ENCODE measurements around the gene LCP2. TPM values are rescaled to one million over a fixed set of nuclear protein-coding genes. Genes with fewer than 3 reads are reported as not detected.
A peak's percentile ranks its signal among the peaks of the same experiment; 100 is the strongest.

LCP2 gene
- total and polyA plus RNA-seq, 10 of the 15 experiments (the other 5 are each of a cell fraction or from before 2014, with no cell fraction given): 8.0 to 50.5 (median 20.6) TPM

DNA sequence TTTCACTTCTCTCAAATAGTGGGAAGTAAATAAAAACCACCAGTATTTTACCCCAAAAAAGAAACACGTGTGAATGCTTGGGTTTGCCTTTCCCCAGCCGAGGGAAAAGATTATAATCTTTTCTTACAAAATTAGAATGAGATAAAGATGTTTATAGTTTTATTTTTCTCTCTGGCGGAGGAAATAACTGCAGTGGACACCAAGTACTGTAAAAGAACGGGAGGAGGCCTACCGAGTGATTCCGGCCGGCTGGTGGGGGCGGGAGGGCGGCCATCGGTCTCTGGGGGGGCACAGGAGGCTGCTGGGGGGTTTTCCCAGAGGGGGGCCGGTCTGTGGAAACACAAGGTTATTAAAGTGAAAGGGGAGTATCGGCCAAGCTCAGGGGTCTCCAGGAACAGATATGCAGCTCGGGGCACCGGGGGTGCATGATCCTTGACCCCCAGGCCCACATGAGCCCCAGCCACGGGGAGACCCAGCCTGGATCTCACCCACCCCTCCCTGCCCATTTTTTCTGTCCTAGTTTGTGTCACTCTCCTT, 29.4 kb downstream of the LCP2 start (continued):
- TF ChIP-seq, protein P1, sequence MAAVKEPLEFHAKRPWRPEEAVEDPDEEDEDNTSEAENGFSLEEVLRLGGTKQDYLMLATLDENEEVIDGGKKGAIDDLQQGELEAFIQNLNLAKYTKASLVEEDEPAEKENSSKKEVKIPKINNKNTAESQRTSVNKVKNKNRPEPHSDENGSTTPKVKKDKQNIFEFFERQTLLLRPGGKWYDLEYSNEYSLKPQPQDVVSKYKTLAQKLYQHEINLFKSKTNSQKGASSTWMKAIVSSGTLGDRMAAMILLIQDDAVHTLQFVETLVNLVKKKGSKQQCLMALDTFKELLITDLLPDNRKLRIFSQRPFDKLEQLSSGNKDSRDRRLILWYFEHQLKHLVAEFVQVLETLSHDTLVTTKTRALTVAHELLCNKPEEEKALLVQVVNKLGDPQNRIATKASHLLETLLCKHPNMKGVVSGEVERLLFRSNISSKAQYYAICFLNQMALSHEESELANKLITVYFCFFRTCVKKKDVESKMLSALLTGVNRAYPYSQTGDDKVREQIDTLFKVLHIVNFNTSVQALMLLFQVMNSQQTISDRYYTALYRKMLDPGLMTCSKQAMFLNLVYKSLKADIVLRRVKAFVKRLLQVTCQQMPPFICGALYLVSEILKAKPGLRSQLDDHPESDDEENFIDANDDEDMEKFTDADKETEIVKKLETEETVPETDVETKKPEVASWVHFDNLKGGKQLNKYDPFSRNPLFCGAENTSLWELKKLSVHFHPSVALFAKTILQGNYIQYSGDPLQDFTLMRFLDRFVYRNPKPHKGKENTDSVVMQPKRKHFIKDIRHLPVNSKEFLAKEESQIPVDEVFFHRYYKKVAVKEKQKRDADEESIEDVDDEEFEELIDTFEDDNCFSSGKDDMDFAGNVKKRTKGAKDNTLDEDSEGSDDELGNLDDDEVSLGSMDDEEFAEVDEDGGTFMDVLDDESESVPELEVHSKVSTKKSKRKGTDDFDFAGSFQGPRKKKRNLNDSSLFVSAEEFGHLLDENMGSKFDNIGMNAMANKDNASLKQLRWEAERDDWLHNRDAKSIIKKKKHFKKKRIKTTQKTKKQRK (IDR thresholded peaks at IDR 0.05; ENCODE audit: low read depth, low read length): no peak
- no peak for TF ChIP-seq ESRRA (IDR thresholded peaks at IDR 0.05; ENCODE audit: low read length)

DNA sequence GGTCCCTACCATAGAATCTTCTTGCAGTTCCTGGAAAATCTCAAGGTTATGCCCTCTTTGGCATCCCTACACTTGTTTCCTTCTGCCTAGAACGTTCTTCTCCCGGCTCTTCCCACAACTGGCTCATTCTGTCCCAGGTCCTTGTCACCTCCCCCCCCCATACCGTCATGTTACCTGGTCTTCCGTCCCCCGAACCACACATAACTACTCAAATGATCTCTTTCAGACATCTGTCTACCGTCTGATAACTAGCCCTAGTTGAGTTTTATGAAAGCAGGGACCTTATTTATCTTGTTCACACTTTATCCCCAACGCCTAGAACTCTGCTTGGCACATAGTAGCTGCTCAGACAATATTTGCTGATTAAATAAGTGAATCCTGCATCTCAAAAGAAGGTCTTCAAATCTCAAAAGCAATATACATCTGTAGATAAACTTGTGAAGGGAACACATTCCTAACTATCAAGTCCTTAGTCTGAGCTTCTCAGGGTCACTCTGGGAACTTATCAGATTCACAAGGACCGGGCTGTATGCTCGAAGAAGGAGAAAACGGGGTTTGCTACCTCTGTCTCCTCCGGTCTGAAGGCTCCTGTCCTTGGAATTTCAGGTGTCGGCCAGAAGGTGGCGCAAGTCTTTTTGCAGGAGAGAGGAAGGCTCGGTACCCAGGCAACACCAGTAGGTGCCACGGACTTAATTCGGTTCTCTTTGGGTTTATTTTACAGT, 30.0 kb downstream of the LCP2 start:
- no peak overlapping the region for H3K9ac ChIP-seq (ENCODE audit: control insufficient read depth, insufficient read depth, low read length)
- POLR2A ChIA-PET: interaction anchor here (1.3 to 3.9 kb wide), 8 partner anchors 12 to 71 kb away, joined by 3 to 19 read pairs (median 6); no protein-coding TSS in a partner anchor
- peaks cover 3 to 14% of the 10 kb centered on the region in 2 experiments; a peak in 3 of 4 replicates for H3K36me3 ChIP-seq (ENCODE audit: control insufficient read depth in 2 of 2, insufficient read depth in 2 of 2, low read length in 1 of 2)
- SMC1A ChIA-PET (ENCODE audit: uncharacterized antibody, unreplicated experiment): interaction anchor here (0.8 to 16.6 kb wide), 15 partner anchors 9 to 158 kb away, joined by 3 to 451 read pairs (median 11); partner anchors contain the start of genes KCNMB1 and LCP2
- H2AFZ ChIP-seq (ENCODE audit: control insufficient read depth, low read depth, low read length): no peak overlapping the region
- no TSS peak for BruUV-seq (replicated peaks)
- peaks cover 7% of the 10 kb centered on the region for H3K4me1 ChIP-seq (ENCODE audit: control insufficient read depth, insufficient read depth, low read length)
- H3K79me2 ChIP-seq (ENCODE audit: control insufficient read depth, insufficient read depth, low read length): no peaks in the 10 kb centered on the region
- CTCF ChIA-PET: interaction anchor here (0.7 to 7.9 kb wide), 28 partner anchors 9 to 158 kb away, joined by 3 to 189 read pairs (median 7); partner anchors contain the start of gene LCP2
- in situ Hi-C loops (cut with MboI) (no loop called here), intact Hi-C loops (cut with micrococcal nuclease; ENCODE audit: unreplicated experiment) (loop anchor here (1.0 kb wide), 2 partner anchors 72 to 154 kb away; no protein-coding TSS in a partner anchor)
- RAD21 ChIA-PET (ENCODE audit: unreplicated experiment): interaction anchor here (1.3 to 4.5 kb wide), 10 partner anchors 10 to 154 kb away, joined by 4 to 88 read pairs (median 18); partner anchors contain the start of gene LCP2
- H3K27ac ChIP-seq (ENCODE audit: control insufficient read depth, insufficient read depth): no peak overlapping the region; the same call in 1 of the 2 replicates
- H4K20me1 ChIP-seq (ENCODE audit: control insufficient read depth, insufficient read depth): no peaks in the 10 kb centered on the region
- peak; percentile 71 for FAIRE-seq
- 34% methylated on average over 16 of the region's 16 CpGs for WGBS (ENCODE audit: insufficient coverage, insufficient replicate concordance, low lambda C conversion rate, missing lambda C conversion rate)
- H3K4me2 ChIP-seq (ENCODE audit: control insufficient read depth, insufficient read depth): no peak overlapping the region
- no peaks in the 10 kb centered on the region for H3K27me3 ChIP-seq (replicated peaks in 1 of 2; ENCODE audit: control insufficient read depth in 2 of 2, insufficient read depth in 2 of 2, low read length in 1 of 2)
- no peak overlapping the region for H3K4me3 ChIP-seq
- no peaks in the 10 kb centered on the region for H3K9me3 ChIP-seq (replicated peaks; ENCODE audit: control insufficient read depth, insufficient read depth, low read length)
- peak; percentile 99 for ATAC-seq
- DNase-seq (ENCODE audit: low read depth, low spot score): peak; percentile 34
- TF ChIP-seq CEBPB (IDR thresholded peaks at IDR 0.05; ENCODE audit: borderline replicate concordance in 1 of 2, low read depth in 2 of 2, low read length in 2 of 2) (no peak), STAT3 (IDR thresholded peaks at IDR 0.05; ENCODE audit: low read depth, low read length) (no peak), SUZ12 (IDR thresholded peaks at IDR 0.05; ENCODE audit: unreplicated experiment) (no peak), TAF1 (IDR thresholded peaks at IDR 0.05; ENCODE audit: borderline replicate concordance, low read depth, low read length) (no peak), SMC3 (IDR thresholded peaks at IDR 0.05; ENCODE audit: borderline replicate concordance, low read length) (peak; percentile 91), RAD21 (IDR thresholded peaks at IDR 0.05; ENCODE audit: insufficient read depth, low read depth, low read length) (peak; percentile 89), NFXL1 (IDR thresholded peaks at IDR 0.05; ENCODE audit: borderline replicate concordance) (no peak), HCFC1 (IDR thresholded peaks at IDR 0.05; ENCODE audit: low read length) (no peak), SREBF1 (IDR thresholded peaks at IDR 0.05; ENCODE audit: low read length) (no peak)
- TF ChIP-seq, protein P2, sequence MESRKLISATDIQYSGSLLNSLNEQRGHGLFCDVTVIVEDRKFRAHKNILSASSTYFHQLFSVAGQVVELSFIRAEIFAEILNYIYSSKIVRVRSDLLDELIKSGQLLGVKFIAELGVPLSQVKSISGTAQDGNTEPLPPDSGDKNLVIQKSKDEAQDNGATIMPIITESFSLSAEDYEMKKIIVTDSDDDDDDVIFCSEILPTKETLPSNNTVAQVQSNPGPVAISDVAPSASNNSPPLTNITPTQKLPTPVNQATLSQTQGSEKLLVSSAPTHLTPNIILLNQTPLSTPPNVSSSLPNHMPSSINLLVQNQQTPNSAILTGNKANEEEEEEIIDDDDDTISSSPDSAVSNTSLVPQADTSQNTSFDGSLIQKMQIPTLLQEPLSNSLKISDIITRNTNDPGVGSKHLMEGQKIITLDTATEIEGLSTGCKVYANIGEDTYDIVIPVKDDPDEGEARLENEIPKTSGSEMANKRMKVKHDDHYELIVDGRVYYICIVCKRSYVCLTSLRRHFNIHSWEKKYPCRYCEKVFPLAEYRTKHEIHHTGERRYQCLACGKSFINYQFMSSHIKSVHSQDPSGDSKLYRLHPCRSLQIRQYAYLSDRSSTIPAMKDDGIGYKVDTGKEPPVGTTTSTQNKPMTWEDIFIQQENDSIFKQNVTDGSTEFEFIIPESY (IDR thresholded peaks at IDR 0.05): no peak
- TF ChIP-seq, protein P3, sequence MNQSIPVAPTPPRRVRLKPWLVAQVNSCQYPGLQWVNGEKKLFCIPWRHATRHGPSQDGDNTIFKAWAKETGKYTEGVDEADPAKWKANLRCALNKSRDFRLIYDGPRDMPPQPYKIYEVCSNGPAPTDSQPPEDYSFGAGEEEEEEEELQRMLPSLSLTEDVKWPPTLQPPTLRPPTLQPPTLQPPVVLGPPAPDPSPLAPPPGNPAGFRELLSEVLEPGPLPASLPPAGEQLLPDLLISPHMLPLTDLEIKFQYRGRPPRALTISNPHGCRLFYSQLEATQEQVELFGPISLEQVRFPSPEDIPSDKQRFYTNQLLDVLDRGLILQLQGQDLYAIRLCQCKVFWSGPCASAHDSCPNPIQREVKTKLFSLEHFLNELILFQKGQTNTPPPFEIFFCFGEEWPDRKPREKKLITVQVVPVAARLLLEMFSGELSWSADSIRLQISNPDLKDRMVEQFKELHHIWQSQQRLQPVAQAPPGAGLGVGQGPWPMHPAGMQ (IDR thresholded peaks at IDR 0.05; ENCODE audit: borderline replicate concordance): no peak
